ENCODE results near the gene PIK3IP1.

The PIK3IP1 gene

GRCh38 chr22:31278626-31279326, 13.5 kb downstream of the PIK3IP1 start:
- TF ChIP-seq ZNF274 (IDR thresholded peaks at IDR 0.05; ENCODE audit: low read depth, low read length), result no peak
- no peak overlapping the region for H3K4me3 ChIP-seq (ENCODE audit: low read length)

- H3K4me3 ChIP-seq (ENCODE audit: low read length), result no peak overlapping the region
- TF ChIP-seq ZNF274 (IDR thresholded peaks at IDR 0.05; ENCODE audit: low read depth, low read length), result no peak
These were observed 14.1 kb downstream of the PIK3IP1 start for GRCh38 chr22:31278151-31278621.

- TF ChIP-seq ZNF274 (IDR thresholded peaks at IDR 0.05; ENCODE audit: low read depth, low read length), result no peak
- no peak overlapping the region for H3K4me3 ChIP-seq (ENCODE audit: low read length)
These were observed 14.5 kb downstream of the PIK3IP1 start for GRCh38 chr22:31277741-31278140.

- TF ChIP-seq ZNF274 (IDR thresholded peaks at IDR 0.05; ENCODE audit: low read depth, low read length), result no peak
- no peak overlapping the region for H3K4me3 ChIP-seq (ENCODE audit: low read length)
These were observed 15.7 kb downstream of the PIK3IP1 start for GRCh38 chr22:31276426-31277167.

GRCh38 chr22:31275576-31275975, 16.7 kb downstream of the PIK3IP1 start:
- no peak overlapping the region for H3K4me3 ChIP-seq (ENCODE audit: low read length)
- TF ChIP-seq ZNF274 (IDR thresholded peaks at IDR 0.05; ENCODE audit: low read depth, low read length), result no peak

- no peak overlapping the region for H3K4me3 ChIP-seq (ENCODE audit: low read length)
- TF ChIP-seq ZNF274 (IDR thresholded peaks at IDR 0.05; ENCODE audit: low read depth, low read length), result no peak
These were observed 17.3 kb downstream of the PIK3IP1 start for GRCh38 chr22:31275018-31275417.

- TF ChIP-seq ZNF274 (IDR thresholded peaks at IDR 0.05; ENCODE audit: low read depth, low read length), result no peak
- no peak overlapping the region for H3K4me3 ChIP-seq (ENCODE audit: low read length)
These were observed 18.3 kb downstream of the PIK3IP1 start for GRCh38 chr22:31274017-31274416.

- H3K4me3 ChIP-seq (ENCODE audit: low read length), result no peak overlapping the region
- TF ChIP-seq ZNF274 (IDR thresholded peaks at IDR 0.05; ENCODE audit: low read depth, low read length), result no peak
These were observed 19.5 kb downstream of the PIK3IP1 start for GRCh38 chr22:31272522-31273446.

- TF ChIP-seq ZNF274 (IDR thresholded peaks at IDR 0.05; ENCODE audit: low read depth, low read length), result no peak
- no peak overlapping the region for H3K4me3 ChIP-seq (ENCODE audit: low read length)
These were observed 20.8 kb downstream of the PIK3IP1 start for GRCh38 chr22:31271485-31271884.

- TF ChIP-seq ZNF274 (IDR thresholded peaks at IDR 0.05; ENCODE audit: low read depth, low read length), result no peak
- H3K4me3 ChIP-seq (ENCODE audit: low read length), result no peak overlapping the region
These were observed 21.3 kb downstream of the PIK3IP1 start for GRCh38 chr22:31271026-31271425.

- no peak overlapping the region for H3K4me3 ChIP-seq (ENCODE audit: low read length)
- TF ChIP-seq ZNF274 (IDR thresholded peaks at IDR 0.05; ENCODE audit: low read depth, low read length), result no peak
These were observed 22.3 kb downstream of the PIK3IP1 start for GRCh38 chr22:31269892-31270579.

GRCh38 chr22:31268281-31268680, 24.0 kb downstream of the PIK3IP1 start:
- no peak for TF ChIP-seq ZNF274 (IDR thresholded peaks at IDR 0.05; ENCODE audit: low read depth, low read length)
- no peak overlapping the region for H3K4me3 ChIP-seq (ENCODE audit: low read length)

- no peak for TF ChIP-seq ZNF274 (IDR thresholded peaks at IDR 0.05; ENCODE audit: low read depth, low read length)
- H3K4me3 ChIP-seq (ENCODE audit: low read length), result no peak overlapping the region
These were observed 28.2 kb downstream of the PIK3IP1 start for GRCh38 chr22:31263896-31264640.
